GM12801 (cell line): ENCODE data around the gene HDAC7.

Experiments
- TF ChIP-seq, protein P1 (sequence below): IDR thresholded peaks from one replicate; pipeline ENCODE4 v1.5.1; 2011; ENCODE audit warnings: control low read depth; ENCODE audit not compliant: insufficient read length; ENCODE audit errors: extremely low read depth

The HDAC7 gene

GRCh38 chr12:47819896-47820630 is at the start of gene HDAC7:
HDAC7 (minus strand) TSS chr12:47819903; CDS start chr12:47819785, 118 bp downstream.
- TF ChIP-seq, protein P1, sequence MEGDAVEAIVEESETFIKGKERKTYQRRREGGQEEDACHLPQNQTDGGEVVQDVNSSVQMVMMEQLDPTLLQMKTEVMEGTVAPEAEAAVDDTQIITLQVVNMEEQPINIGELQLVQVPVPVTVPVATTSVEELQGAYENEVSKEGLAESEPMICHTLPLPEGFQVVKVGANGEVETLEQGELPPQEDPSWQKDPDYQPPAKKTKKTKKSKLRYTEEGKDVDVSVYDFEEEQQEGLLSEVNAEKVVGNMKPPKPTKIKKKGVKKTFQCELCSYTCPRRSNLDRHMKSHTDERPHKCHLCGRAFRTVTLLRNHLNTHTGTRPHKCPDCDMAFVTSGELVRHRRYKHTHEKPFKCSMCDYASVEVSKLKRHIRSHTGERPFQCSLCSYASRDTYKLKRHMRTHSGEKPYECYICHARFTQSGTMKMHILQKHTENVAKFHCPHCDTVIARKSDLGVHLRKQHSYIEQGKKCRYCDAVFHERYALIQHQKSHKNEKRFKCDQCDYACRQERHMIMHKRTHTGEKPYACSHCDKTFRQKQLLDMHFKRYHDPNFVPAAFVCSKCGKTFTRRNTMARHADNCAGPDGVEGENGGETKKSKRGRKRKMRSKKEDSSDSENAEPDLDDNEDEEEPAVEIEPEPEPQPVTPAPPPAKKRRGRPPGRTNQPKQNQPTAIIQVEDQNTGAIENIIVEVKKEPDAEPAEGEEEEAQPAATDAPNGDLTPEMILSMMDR: no peak

DNA sequence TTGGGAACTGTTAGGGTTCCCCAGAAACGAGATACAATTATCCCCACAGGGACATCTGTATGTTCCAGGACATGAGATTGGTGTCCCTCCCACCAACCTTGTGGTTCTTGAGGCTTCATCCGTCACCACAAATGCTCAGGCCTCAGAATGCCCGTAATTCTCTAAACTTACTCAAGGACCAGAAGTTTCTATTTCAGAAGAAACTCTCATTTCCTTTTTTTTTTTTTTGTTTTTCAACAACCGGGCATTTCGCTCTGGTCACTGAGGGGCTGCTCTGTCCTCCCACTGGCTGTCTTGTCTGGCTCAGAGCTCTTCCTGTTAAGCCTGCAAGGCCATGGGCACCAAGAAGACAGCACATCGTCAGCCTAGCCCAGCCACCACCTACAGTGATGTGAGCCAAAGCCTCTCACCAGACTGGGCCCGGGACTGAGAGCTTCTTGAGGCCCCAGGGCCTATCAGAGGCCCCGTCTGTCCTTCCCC is 48.9 kb upstream of the HDAC7 start:
- TF ChIP-seq, protein P1: no peak

DNA sequence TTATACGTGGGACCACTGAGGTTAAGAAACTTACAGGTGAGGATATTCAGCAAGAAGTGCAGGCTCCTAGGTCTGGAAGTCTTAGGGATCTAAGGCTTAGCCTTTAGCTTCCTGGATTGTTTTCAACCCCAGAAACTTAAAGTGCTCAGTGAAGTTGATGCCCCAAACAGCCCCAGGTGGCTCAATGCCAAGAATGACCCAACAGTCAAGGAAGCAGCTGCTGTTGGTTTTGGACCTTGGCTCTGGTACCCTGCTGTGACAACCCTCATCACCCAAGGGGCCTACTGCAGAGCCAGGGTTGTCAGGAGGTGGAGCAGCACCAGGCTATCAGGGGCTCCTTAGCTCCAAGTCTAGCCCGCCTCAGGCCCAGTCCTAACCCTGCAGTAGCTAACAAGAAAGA is 48.3 kb upstream of the HDAC7 start:
- TF ChIP-seq, protein P1: no peak

DNA sequence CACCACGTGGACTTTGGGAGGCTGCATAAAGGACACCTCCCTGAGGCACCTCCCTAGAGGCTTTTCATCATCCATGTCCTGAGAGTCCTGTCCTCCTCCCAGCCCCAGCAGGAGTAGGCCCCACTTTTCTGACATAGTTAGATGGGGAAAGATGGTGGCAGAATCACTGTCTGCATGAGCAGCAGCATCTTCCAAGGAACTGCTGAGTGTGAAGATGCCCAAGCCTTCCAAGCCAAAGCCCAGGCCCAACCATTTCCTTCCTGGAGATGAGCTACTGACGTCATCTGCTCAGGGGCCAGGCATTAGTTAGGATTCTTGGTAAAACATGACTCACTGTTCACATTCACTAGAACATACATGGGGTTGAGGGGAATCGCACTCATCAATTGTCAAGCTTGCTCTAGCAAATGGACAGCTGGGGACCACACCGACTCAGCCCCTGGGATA is 47.8 kb upstream of the HDAC7 start:
- TF ChIP-seq, protein P1: no peak

- TF ChIP-seq, protein P1: no peak
These were observed 45.0 kb upstream of the HDAC7 start for GRCh38 chr12:47864646-47865235.

DNA sequence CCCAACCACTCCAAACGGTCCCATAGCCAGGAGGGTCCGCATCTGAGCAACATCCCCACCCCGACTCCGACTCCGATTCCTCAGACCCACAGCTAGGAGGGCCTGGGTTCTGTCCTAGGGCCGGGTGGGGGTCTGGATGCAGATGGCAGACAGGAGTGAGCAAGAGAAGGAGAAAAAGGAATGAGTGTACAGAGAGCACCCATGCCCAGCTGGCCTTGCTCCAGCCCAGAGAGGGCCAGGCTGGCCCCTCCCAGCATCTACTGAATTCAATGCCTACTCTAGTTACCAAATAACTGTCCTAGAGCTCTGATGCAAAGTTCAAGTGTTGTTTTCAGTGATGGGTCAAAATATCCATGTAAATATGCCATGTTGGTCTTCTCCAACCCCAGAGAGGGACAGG is 44.3 kb upstream of the HDAC7 start:
- TF ChIP-seq, protein P1: no peak

DNA sequence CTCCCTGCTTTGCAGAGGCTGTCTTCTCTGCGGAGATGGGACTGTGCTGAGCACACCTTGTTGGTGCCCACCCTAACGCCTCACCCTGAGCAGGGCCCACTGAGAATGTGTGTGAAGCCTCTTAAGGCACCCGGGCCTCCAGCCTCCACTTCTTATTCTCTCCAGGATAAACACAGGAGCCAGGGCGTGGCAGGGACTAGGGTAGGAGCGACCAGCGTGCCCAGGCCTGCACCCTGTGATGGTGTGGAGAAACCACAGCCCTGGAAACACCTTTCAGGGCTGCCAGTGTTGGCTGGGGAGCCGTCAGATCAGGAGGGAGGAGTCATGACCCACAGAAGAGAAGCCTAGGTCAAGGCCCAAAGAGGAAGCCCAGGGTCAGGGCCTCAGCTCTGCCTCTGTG is 43.8 kb upstream of the HDAC7 start:
- TF ChIP-seq, protein P1: no peak
